Measurements from ENCODE around the gene HEY2. TPM values are rescaled to one million over a fixed set of nuclear protein-coding genes. Genes with fewer than 3 reads are reported as not detected.
A peak's percentile ranks its signal among the peaks of the same experiment; 100 is the strongest.

The HEY2 gene
- total and polyA plus RNA-seq, 4 donors: 1.0 to 2.0 (median 1.4) TPM

GRCh38 chr6:125749865-125750691 lies 646 bp downstream of the HEY2 start:
- H3K9ac ChIP-seq (ENCODE audit: low read depth in 1 of 2, low read length in 2 of 2): peak overlapping the region; percentile 72 to 91
- H3K4me3 ChIP-seq (ENCODE audit: low read depth in 1 of 3, low read length in 3 of 3): peak overlapping the region; percentile 68 to 93 (median 91)
- H3K36me3 ChIP-seq (ENCODE audit: control insufficient read depth in 4 of 4, insufficient read depth in 3 of 4, low read depth in 1 of 4, low read length in 3 of 4): no peaks in the 10 kb centered on the region
- H3K27me3 ChIP-seq (ENCODE audit: control insufficient read depth in 4 of 4, insufficient read depth in 4 of 4, low read length in 3 of 4): no peaks in the 10 kb centered on the region
- no peaks in the 10 kb centered on the region for H3K9me3 ChIP-seq (ENCODE audit: control insufficient read depth in 4 of 4, low read length in 3 of 4)
- no peak for DNase-seq (ENCODE audit: low spot score)
- 1% methylated on average over 35 of the region's 35 CpGs for WGBS
- peak overlapping the region; percentile 90 to 91 for H3K27ac ChIP-seq (ENCODE audit: low read depth in 1 of 2, low read length in 2 of 2)
- TF ChIP-seq RXRA (IDR thresholded peaks at IDR 0.05) (peak in 1 of 2 donors; percentile 14), HNF4A (conservative IDR thresholded peaks at IDR 0.05) (peak in 1 of 2 donors; percentile 4), HNF4G (IDR thresholded peaks at IDR 0.05) (no peak)
- H3K4me1 ChIP-seq (ENCODE audit: control insufficient read depth in 4 of 4, insufficient read depth in 4 of 4, low read length in 3 of 4): peaks cover 0 to 59% (median 37%) of the 10 kb centered on the region in 4 donors

- Histone ChIP-seq H3K36me3 (ENCODE audit: control insufficient read depth in 4 of 4, insufficient read depth in 3 of 4, low read depth in 1 of 4, low read length in 3 of 4) (no peaks in the 10 kb centered on the region), H3K4me3 (ENCODE audit: low read depth in 1 of 3, low read length in 3 of 3) (peak overlapping the region; percentile 20 to 91 (median 68)), H3K9ac (ENCODE audit: low read depth in 1 of 2, low read length in 2 of 2) (peak overlapping the region; percentile 72 to 91), H3K4me1 (ENCODE audit: control insufficient read depth in 4 of 4, insufficient read depth in 4 of 4, low read length in 3 of 4) (peaks cover 0 to 52% (median 34%) of the 10 kb centered on the region in 4 donors), H3K27me3 (ENCODE audit: control insufficient read depth in 4 of 4, insufficient read depth in 4 of 4, low read length in 3 of 4) (no peaks in the 10 kb centered on the region), H3K27ac (ENCODE audit: low read depth in 1 of 2, low read length in 2 of 2) (peak overlapping the region; percentile 90 to 91), H3K9me3 (ENCODE audit: control insufficient read depth in 4 of 4, low read length in 3 of 4) (no peaks in the 10 kb centered on the region)
- no peak for DNase-seq (ENCODE audit: low spot score)
- WGBS: 10% methylated on average over 4 of the region's 4 CpGs
- no peak for TF ChIP-seq CTCF (IDR thresholded peaks at IDR 0.05; ENCODE audit: low read depth, low read length, missing input control)
- TF ChIP-seq HNF4G (IDR thresholded peaks at IDR 0.05): no peak
- TF ChIP-seq RAD21 (IDR thresholded peaks at IDR 0.05): no peak
- no peak for TF ChIP-seq EGR1 (IDR thresholded peaks at IDR 0.05; ENCODE audit: low read depth in 2 of 2)
- no peak for TF ChIP-seq SP1 (IDR thresholded peaks at IDR 0.05)
- TF ChIP-seq JUND (IDR thresholded peaks at IDR 0.05): no peak
- no peak for TF ChIP-seq RXRA (IDR thresholded peaks at IDR 0.05)
Observed at GRCh38 chr6:125750692-125751333, 1.4 kb downstream of the HEY2 start.

DNA sequence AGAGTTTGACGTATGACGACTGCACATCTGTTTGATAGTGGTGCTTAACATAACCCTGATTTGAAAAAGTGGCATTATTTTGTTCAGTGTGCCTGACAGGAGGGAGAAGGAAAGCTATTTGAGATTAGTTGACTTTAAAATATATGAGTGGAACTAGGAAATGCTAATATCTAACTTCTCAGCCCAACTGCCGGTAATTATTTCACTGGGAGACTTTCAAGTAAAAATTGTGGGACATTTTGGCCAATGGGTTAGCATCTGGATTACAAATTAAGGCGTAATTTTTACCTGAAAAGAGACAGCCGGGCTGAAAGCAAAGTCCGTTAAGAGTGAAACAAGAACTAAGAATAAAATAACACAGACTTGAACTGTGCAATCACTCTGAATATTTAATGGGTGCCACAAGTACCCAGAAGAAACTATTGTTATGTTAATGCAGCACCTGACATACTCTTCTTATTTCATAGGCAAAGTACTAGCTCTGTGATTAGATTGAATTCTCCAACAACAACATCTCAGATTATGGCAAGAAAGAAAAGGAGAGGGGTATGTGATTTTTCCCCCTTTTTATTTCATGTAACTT lies 2.0 kb downstream of the HEY2 start:
- H3K4me3 ChIP-seq (ENCODE audit: low read depth in 1 of 3, low read length in 3 of 3): peak overlapping the region; percentile 20 to 68 (median 33)
- no peak for DNase-seq (ENCODE audit: low spot score)
- H3K27me3 ChIP-seq (ENCODE audit: control insufficient read depth in 4 of 4, insufficient read depth in 4 of 4, low read length in 3 of 4): no peaks in the 10 kb centered on the region
- peaks cover 0 to 46% (median 30%) of the 10 kb centered on the region in 4 donors for H3K4me1 ChIP-seq (ENCODE audit: control insufficient read depth in 4 of 4, insufficient read depth in 4 of 4, low read length in 3 of 4)
- peak overlapping the region; percentile 90 to 91 for H3K27ac ChIP-seq (ENCODE audit: low read depth in 1 of 2, low read length in 2 of 2)
- TF ChIP-seq HNF4A (conservative IDR thresholded peaks at IDR 0.05) (peak in 1 of 2 donors; percentile 24), NR2F2 (IDR thresholded peaks at IDR 0.05) (no peak), HNF4G (IDR thresholded peaks at IDR 0.05) (no peak)
- H3K9ac ChIP-seq (ENCODE audit: low read depth in 1 of 2, low read length in 2 of 2): peak overlapping the region in 1 of 2 donors; percentile 91
- no peaks in the 10 kb centered on the region for H3K9me3 ChIP-seq (ENCODE audit: control insufficient read depth in 4 of 4, low read length in 3 of 4)
- 18% methylated on average over 6 of the region's 6 CpGs for WGBS
- H3K36me3 ChIP-seq (ENCODE audit: control insufficient read depth in 4 of 4, insufficient read depth in 3 of 4, low read depth in 1 of 4, low read length in 3 of 4): no peaks in the 10 kb centered on the region

Data from liver (tissue), 9 donors.